D721Med (cell line): ENCODE measurements around the gene SDK1.
"Not testable (repeated sequence)": the region's sequence is repeated elsewhere in the genome, so short reads cannot be mapped to it uniquely, and the experiment has no call there.

Experiments used
- DNase-seq: peaks from one replicate; pipeline ENCODE4 v3.0.0; 2011; ENCODE audit warnings: low spot score; ENCODE audit not compliant: insufficient read length
- FAIRE-seq: peaks from 2 replicates; lab custom pipeline; 2011; peaks lifted over from hg19 to GRCh38; lab: Jason Lieb, UNC
- CTCF ChIP-seq: IDR thresholded peaks from 2 replicates; pipeline ENCODE4 v1.5.1; 2012; ENCODE audit warnings: mild to moderate bottlenecking, control low read depth; ENCODE audit not compliant: insufficient read depth; ENCODE audit errors: missing control alignments

Gene SDK1

GRCh38 chr7:4260867-4261600, 960.0 kb downstream of the SDK1 start:
- DNase-seq: no peak
- no peak for FAIRE-seq
- TF ChIP-seq CTCF: no peak

DNA sequence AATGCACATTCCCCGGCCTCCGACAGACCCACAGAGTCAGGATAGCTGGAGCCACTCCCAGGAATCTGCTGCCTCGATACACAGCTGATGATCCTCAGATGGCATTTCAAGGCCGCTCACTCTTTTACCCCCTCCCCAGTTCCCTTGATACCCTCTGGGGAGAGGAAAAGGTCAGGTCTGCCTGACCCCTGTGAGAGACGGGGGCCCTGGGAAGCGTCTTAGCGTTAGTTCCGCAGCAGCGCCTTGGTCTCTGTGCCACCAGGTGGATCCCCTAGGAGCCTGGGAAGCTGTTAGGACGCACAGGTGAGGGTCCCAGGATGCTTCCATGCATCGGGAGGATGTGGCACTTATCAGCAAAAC, 960.5 kb downstream of the SDK1 start:
- DNase-seq (no peak), FAIRE-seq (no peak)
- no peak for TF ChIP-seq CTCF

- DNase-seq, FAIRE-seq: not testable (repeated sequence)
Measured at GRCh38 chr7:4264206-4264605, 963.2 kb downstream of the SDK1 start.

GRCh38 chr7:4265066-4265465, 964.0 kb downstream of the SDK1 start:
- DNase-seq (no peak), FAIRE-seq (no peak)
- no peak for TF ChIP-seq CTCF

- FAIRE-seq (no peak), DNase-seq (no peak)
- TF ChIP-seq CTCF: no peak
Measured at GRCh38 chr7:4265676-4266075, 964.6 kb downstream of the SDK1 start.

DNA sequence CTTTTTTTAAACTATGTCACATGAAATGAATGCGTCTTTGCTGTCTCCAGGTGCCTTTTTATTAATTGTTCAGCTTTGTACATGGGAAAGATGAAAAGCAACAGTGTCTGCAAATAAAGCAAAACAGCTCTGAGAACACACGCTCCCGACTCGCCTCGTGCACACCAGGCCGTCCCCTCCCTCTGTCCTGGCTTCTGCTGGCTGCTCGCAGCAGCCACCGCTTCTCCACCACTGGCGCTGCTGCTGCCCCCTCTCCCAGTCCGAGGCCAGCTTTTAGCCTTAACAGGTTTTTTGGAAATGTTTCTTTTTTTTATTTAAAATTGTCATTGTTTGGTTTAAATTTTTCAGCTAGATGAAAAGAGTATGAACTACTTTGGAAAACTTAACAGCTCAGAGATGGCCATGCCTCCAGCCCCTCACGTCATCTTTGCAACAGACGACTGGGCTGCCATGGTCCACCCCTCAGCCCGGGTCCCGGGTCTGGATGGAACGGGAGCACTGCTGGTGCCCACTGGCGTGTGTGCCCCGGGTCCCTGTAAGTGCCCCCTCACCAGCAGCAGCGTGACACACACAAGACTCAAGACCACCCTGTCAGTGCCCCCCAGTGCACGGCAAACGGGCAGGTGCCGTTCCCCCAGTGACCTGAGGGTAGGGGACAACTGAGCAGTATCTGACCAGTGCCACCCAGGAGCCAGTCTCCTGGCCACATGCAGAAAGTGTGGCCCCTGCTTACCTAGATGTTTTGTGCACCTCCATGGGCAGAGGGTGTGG, 965.4 kb downstream of the SDK1 start:
- TF ChIP-seq CTCF: no peak
- no peak for DNase-seq
- no peak for FAIRE-seq

GRCh38 chr7:4267341-4268039, 966.4 kb downstream of the SDK1 start:
- TF ChIP-seq CTCF: no peak
- DNase-seq (no peak), FAIRE-seq (no peak)
